Measurements from ENCODE around the gene MTM1.

MTM1 gene

GRCh38 chrX:150663073-150663472 is 94.7 kb downstream of the MTM1 start:
- no peak for DNase-seq (ENCODE audit: low read depth in 2 of 2)

GRCh38 chrX:150664290-150664689 is 95.9 kb downstream of the MTM1 start:
- DNase-seq (ENCODE audit: low read depth in 2 of 2), result no peak

GRCh38 chrX:150676221-150676620 is 107.8 kb downstream of the MTM1 start:
- no peak for DNase-seq (ENCODE audit: low read depth in 2 of 2)

GRCh38 chrX:150680974-150681373 is 112.6 kb downstream of the MTM1 start:
- no peak for DNase-seq (ENCODE audit: low read depth in 2 of 2)

- DNase-seq (ENCODE audit: low read depth in 2 of 2), result no peak
Observed at GRCh38 chrX:150683112-150683511, 114.7 kb downstream of the MTM1 start.

- no peak for DNase-seq (ENCODE audit: low read depth in 2 of 2)
Observed at GRCh38 chrX:150683536-150684146, 115.2 kb downstream of the MTM1 start.

GRCh38 chrX:150688911-150689451 is 120.6 kb downstream of the MTM1 start:
- no peak for DNase-seq (ENCODE audit: low read depth in 2 of 2)

GRCh38 chrX:150690126-150690525 is 121.7 kb downstream of the MTM1 start:
- no peak for DNase-seq (ENCODE audit: low read depth in 2 of 2)

GRCh38 chrX:150692296-150692695 is 123.9 kb downstream of the MTM1 start:
- no peak for DNase-seq (ENCODE audit: low read depth in 2 of 2)

- DNase-seq (ENCODE audit: low read depth in 2 of 2), result no peak
Observed at GRCh38 chrX:150692831-150693724, 124.7 kb downstream of the MTM1 start, which contains the start of gene MTMR1. MTMR1 (plus strand) TSS chrX:150693396; CDS start chrX:150693531, 135 bp downstream.

GRCh38 chrX:150693725-150694574 is 125.5 kb downstream of the MTM1 start:
- DNase-seq (ENCODE audit: low read depth in 2 of 2), result peak in 1 of 2 experiments; percentile 60

GRCh38 chrX:150694738-150695410 is 126.5 kb downstream of the MTM1 start:
- no peak for DNase-seq (ENCODE audit: low read depth in 2 of 2)

GRCh38 chrX:150696331-150696730 is 127.9 kb downstream of the MTM1 start:
- DNase-seq (ENCODE audit: low read depth in 2 of 2), result no peak

GRCh38 chrX:150696866-150697265 is 128.4 kb downstream of the MTM1 start:
- no peak for DNase-seq (ENCODE audit: low read depth in 2 of 2)

- DNase-seq (ENCODE audit: low read depth in 2 of 2), result no peak
Observed at GRCh38 chrX:150697641-150698040, 129.2 kb downstream of the MTM1 start.

GRCh38 chrX:150698981-150699380 is 130.6 kb downstream of the MTM1 start:
- no peak for DNase-seq (ENCODE audit: low read depth in 2 of 2)

- DNase-seq (ENCODE audit: low read depth in 2 of 2), result no peak
Observed at GRCh38 chrX:150700107-150700506, 131.7 kb downstream of the MTM1 start.

GRCh38 chrX:150701377-150701776 is 133.0 kb downstream of the MTM1 start:
- DNase-seq (ENCODE audit: low read depth in 2 of 2), result no peak

GRCh38 chrX:150702966-150703694 is 134.7 kb downstream of the MTM1 start:
- DNase-seq (ENCODE audit: low read depth in 2 of 2), result no peak

GRCh38 chrX:150703695-150703974 is 135.2 kb downstream of the MTM1 start:
- DNase-seq (ENCODE audit: low read depth in 2 of 2), result no peak

Data from stimulated activated CD4-positive, alpha-beta T cell treated with anti-CD3 and anti-CD28 coated beads, Interleukin-12 subunit alpha, Interleukin-12 subunit beta, amount 100 ng/mL, for 24 hours (primary cell).